NCI-H2196 (cell line): ENCODE data around the gene CXXC5.
"Not testable (repeated sequence)": the region's sequence is repeated elsewhere in the genome, so short reads cannot be mapped to it uniquely, and the experiment has no call there.

Source experiments
- DNase-seq: peaks from one replicate; lab custom pipeline; 2025; ENCODE audit not compliant: unreplicated experiment; lab: John Stamatoyannopoulos, UW

Gene CXXC5

GRCh38 chr5:139708877-139709581, 60.9 kb downstream of the CXXC5 start:
- peak; percentile 98 for DNase-seq

- DNase-seq, result no peak
These were observed 61.6 kb downstream of the CXXC5 start for GRCh38 chr5:139709582-139710318.

DNA sequence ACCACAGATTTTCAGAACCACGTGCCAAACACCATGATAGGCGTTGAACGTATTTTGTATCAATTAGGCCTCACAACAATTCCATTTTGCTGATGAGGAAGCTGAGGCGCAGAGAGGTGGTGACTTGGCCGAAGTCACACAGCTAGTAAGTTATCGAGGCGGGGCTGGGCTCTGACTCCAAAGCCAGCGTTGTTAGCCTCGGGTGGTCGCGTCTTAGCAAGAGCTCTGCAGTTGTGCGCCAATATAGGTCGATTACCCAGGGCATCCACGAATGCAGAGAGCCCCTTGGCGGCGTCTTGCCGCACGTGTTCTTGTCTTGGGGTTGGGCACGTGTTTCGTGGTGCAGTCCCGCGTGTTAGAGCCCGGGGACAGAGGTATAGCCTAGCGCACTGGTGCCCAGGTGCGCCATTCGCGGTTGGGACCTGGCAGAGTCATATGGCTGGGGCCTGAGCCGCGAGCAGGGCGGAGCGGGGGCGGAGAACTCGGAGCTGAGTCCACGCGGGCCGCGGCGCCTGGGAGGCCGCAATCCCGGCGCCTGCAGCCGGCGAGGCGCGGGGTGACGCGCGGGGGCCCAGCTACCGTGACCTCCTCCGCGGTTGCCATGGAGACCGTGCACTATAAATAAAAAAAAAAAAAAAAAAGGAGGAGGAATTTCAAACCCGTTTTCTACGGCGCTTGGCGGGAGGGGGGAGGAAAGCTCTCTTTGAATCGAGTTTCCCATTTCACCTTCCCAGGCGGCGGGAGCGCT, 62.3 kb downstream of the CXXC5 start:
- DNase-seq, result peak; percentile 77

- peak; percentile 67 for DNase-seq
These were observed 63.1 kb downstream of the CXXC5 start for GRCh38 chr5:139711067-139711905.

- DNase-seq, result peak; percentile 13
These were observed 63.7 kb downstream of the CXXC5 start for GRCh38 chr5:139711906-139712224.

DNA sequence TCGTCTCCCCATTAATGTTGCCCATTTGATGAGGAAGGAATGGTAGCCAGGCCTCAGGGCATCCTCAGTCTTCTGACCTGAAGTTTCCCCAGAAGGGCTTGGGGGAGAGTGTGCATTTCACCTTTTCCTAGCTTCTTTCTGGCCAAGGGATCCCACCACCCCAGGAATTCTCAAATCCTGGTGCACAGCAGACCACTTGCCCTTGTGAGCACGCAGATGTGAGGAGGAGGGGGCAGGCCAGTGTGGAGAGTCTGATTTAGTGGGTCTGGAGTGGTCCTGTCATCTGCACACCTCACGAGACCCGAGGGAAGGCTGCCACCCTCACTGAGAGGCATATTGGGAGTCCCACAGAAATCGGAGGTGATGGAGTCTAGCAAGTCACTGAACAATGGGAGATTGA, 64.3 kb downstream of the CXXC5 start:
- no peak for DNase-seq

DNA sequence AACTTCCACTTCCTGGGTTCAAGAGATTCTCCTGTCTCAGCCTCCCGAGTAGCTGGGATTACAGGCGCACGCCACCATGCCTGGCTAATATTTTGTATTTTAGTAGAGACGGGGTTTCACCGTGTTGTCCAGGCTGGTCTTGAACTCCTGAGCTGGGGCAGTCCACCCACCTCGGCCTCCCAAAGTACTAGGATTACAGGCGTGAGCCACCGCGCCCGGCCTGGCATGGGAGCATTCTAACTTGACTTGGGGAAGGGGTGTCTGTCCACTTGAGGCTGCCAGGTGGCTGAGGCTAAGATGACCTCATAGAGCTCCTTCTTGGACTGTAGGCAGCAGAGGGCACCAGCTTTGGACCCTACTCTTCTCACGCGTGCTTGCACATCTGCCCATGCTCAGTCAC, 65.7 kb downstream of the CXXC5 start:
- not testable (repeated sequence) for DNase-seq

- DNase-seq, result no peak
These were observed 69.1 kb downstream of the CXXC5 start for GRCh38 chr5:139717221-139717620.

- not testable (repeated sequence) for DNase-seq
These were observed 70.3 kb downstream of the CXXC5 start for GRCh38 chr5:139718403-139718802.

DNA sequence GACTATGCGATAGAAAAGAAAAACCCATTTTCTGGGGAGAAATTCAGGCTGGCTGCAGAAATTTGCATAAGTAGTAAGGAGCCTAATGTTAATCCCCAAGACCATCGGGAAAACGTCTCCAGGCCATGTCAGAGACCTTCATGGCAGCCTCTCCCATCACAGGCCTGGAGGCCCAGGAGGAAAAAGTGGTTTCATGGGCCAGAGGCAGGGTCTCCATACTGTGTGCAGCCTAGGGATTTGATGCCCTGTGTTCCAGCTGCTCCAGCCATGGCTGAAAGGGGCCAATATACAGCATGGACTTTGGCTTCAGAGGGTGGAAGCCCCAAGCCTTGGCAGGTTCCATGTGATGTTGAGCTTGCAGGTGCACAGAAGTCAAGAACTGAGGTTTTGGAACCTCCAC, 71.8 kb downstream of the CXXC5 start:
- not testable (repeated sequence) for DNase-seq

GRCh38 chr5:139723986-139724587, 75.9 kb downstream of the CXXC5 start:
- DNase-seq, result no peak

DNA sequence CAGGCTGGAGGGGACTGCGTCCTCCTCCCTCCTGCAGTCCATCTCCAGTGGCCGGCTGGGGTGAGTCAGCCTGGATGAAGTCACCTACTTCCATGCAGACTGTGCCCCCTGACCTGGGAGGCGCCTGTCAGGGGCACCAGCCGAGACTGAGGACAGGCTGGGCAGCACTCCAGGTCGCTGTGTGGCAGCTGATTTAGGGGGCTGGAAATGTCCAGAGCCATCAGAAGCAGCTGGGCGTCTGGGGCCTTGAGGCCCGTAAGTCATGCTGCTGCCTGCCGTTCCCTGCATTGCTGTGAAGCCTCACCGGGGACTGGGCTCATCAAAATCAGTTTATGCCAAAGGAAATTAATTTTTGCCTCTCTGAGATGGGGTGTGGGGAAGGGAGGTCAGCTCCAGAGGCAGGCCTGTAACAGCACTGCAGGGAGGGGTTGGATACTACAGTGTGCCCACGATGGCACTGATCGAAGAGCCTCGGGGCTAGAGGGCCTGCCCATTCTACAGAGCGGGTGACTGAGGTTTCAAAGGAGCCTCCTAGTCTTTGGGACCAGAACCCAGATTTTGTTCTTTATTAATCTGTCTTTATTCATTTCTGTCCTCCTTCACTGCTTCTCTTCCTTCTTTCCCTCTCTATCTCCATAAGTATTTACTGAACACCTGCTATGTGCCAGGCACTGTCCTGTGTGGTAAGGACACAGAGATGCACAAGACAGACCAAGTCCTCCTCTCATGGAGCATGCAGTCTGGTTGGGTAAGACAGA, 77.1 kb downstream of the CXXC5 start:
- peak; percentile 55 for DNase-seq

DNA sequence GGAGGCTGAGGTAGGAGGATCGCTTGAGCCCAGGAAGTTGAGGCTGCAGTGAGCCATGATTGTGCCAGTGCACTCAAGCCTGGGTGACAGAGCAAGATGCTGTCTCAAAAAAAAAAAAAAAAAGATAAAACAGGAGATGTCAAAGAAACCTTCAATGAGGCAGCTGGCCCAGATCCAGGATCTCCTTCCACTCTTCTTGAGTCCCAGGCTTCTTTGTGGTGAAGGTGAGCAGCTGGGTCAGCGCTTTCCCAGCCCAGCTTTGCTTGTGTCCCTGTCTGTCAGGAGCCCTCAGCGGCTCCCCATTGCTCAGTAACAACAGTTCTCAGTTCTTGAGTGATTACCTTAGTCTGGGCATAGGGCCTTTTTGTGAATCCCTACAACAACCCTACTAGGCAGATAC, 78.1 kb downstream of the CXXC5 start:
- no peak for DNase-seq

DNA sequence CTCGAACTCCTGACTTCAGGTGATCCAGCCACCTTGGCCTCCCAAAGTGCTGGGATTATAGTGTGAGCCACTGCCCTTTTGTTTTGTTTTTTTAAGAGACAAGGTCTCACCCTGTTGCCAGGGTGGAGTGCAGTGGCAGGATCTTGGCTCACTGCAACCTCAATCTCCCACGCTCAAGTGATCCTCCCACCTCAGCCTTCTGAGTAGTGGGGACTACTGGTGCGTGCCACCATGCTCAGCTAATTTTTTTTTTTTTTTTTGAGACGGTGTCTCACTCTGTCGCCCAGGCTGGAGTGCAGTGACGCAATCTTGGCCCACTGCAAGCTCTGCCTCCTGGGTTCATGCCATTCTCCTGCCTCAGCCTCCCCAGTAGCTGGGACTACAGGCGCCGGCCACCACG, 79.5 kb downstream of the CXXC5 start:
- DNase-seq, result not testable (repeated sequence)

GRCh38 chr5:139731281-139731680, 83.1 kb downstream of the CXXC5 start:
- DNase-seq, result no peak

DNA sequence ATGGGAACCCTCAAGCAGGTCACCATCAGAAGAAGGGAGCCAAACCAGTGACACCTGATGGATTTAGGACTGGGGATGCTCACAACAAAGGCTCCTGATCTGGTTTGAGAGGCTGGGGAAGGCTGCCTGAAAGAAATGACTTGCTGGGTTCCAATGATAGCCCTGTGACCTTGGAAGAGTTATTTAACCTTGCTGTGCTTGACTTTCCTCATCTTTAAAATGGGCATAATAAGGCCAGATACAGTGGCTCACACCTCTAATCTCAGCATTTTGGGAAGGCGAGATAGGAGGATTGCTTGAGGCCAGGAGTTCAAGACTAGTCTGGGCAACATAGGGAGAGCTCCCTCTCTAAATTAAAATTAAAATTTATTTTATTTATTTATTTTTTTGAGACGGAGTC, 83.9 kb downstream of the CXXC5 start:
- DNase-seq, result no peak

GRCh38 chr5:139733010-139733688, 85.0 kb downstream of the CXXC5 start:
- no peak for DNase-seq
